GM12878 (cell line): ENCODE results near the gene LRRC8D. TPM values are rescaled to one million over a fixed set of nuclear protein-coding genes. Genes with fewer than 3 reads are reported as not detected.

Source experiments
- ATAC-seq: fragments of 200-7000 bp; cut with Tn5 transposase; 3 replicates; pipeline ENCODE4 v1.9.1; 2020; ENCODE audit warnings: mild to moderate bottlenecking, moderate library complexity
- BruUV-seq: library from RNA; stranded (reverse); fragments of 400-500 nt; replicated peaks from 2 replicates; lab custom pipeline; 2021; lab: Mats Ljungman, UMichigan
- CTCF ChIA-PET: fragments of 300-600 bp; sonication (Branson Sonifier 250); formaldehyde crosslinking; extraction: SDS; loops from one replicate; lab custom pipeline; 2021; ENCODE audit warnings: inconsistent platforms; lab: Yijun Ruan, JAX
- POLR2A ChIA-PET: fragments of 350-600 bp; formaldehyde crosslinking; extraction: SDS; loops from one replicate; lab custom pipeline; 2021; ENCODE audit warnings: inconsistent platforms; lab: Charles Lee
- RAD21 ChIA-PET: fragments of 300-600 bp; sonication (Branson Sonifier 250); formaldehyde crosslinking; loops from one replicate; lab custom pipeline; 2023; ENCODE audit warnings: antibody characterized with exemption; ENCODE audit not compliant: unreplicated experiment; lab: Charles Lee
- SMC1A ChIA-PET: fragments of 300-600 bp; sonication (Branson Sonifier 250); formaldehyde crosslinking; loops from one replicate; lab custom pipeline; 2023; ENCODE audit not compliant: unreplicated experiment, uncharacterized antibody; lab: Charles Lee
- DNase-seq: peaks from one replicate; pipeline ENCODE4 v3.0.0-alpha.2; 2011; ENCODE audit warnings: low read depth, low spot score
- FAIRE-seq: peaks from 3 replicates; lab custom pipeline; 2011; peaks lifted over from hg19 to GRCh38; lab: Jason Lieb, UNC
- H2AFZ ChIP-seq: 2 replicates; pipeline ENCODE4 v1.6.0; 2011; ENCODE audit warnings: low read depth, low read length, control low read depth; ENCODE audit not compliant: control insufficient read depth
- H3K27ac ChIP-seq: 2 replicates; pipeline ENCODE4 v1.5.1; 2011; ENCODE audit warnings: control low read depth; ENCODE audit not compliant: control insufficient read depth, insufficient read depth
- H3K27me3 ChIP-seq, 2 experiments: replicated peaks in 1 of 2; 2 replicates each; pipeline versions ENCODE4 v1.6.0 to v1.6.1; 2011; ENCODE audit warnings: low read length in 1 of 2; ENCODE audit not compliant: control insufficient read depth in 2 of 2, insufficient read depth in 2 of 2
- H3K36me3 ChIP-seq, 2 experiments: 2 replicates each; pipeline ENCODE4 v1.5.1; 2011; ENCODE audit warnings: low read length in 1 of 2; ENCODE audit not compliant: control insufficient read depth in 2 of 2, insufficient read depth in 2 of 2
- H3K4me1 ChIP-seq: 2 replicates; pipeline ENCODE4 v1.6.1; 2011; ENCODE audit warnings: mild to moderate bottlenecking, low read length, moderate library complexity, mixed read lengths; ENCODE audit not compliant: control insufficient read depth, insufficient read depth
- H3K4me2 ChIP-seq: 2 replicates; pipeline ENCODE4 v1.6.0; 2011; ENCODE audit warnings: control low read depth; ENCODE audit not compliant: control insufficient read depth, insufficient read depth
- H3K4me3 ChIP-seq: fragments of 200-600 bp; sonication (generic); 2 replicates; pipeline ENCODE4 v1.5.1; 2016
- H3K79me2 ChIP-seq: 2 replicates; pipeline ENCODE4 v1.6.0; 2011; ENCODE audit warnings: low read length; ENCODE audit not compliant: control insufficient read depth, insufficient read depth
- H3K9ac ChIP-seq: 2 replicates; pipeline ENCODE4 v1.8.0; 2011; ENCODE audit warnings: low read length, control low read depth, mixed read lengths; ENCODE audit not compliant: control insufficient read depth, insufficient read depth
- H3K9me3 ChIP-seq: replicated peaks from 3 replicates; pipeline ENCODE4 v1.5.1; 2011; ENCODE audit warnings: mild to moderate bottlenecking, low read length; ENCODE audit not compliant: control insufficient read depth, insufficient read depth
- H4K20me1 ChIP-seq: 2 replicates; pipeline ENCODE4 v1.6.0; 2011; ENCODE audit not compliant: control insufficient read depth, insufficient read depth
- BCL11A ChIP-seq: IDR thresholded peaks from 2 replicates; pipeline ENCODE4 v1.6.1; 2011; ENCODE audit warnings: low read depth, low read length
- CBX5 ChIP-seq: sonication (generic); IDR thresholded peaks from 2 replicates; pipeline ENCODE4 v1.6.1; 2016; ENCODE audit warnings: low read depth, moderate library complexity, mild to moderate bottlenecking, inconsistent platforms
- ESRRA ChIP-seq: IDR thresholded peaks from 2 replicates; pipeline ENCODE4 v1.6.1; 2012; ENCODE audit warnings: mild to moderate bottlenecking, low read length, improper control_type of control experiment
- FOXK2 ChIP-seq: fragments of 450-650 bp; IDR thresholded peaks from 2 replicates; pipeline ENCODE4 v1.6.1; 2017; ENCODE audit warnings: mild to moderate bottlenecking, moderate library complexity
- HDAC6 ChIP-seq: fragments of 200-600 bp; sonication (generic); IDR thresholded peaks from one replicate; pipeline ENCODE4 v1.8.0; 2017; ENCODE audit warnings: antibody characterized with exemption; ENCODE audit not compliant: unreplicated experiment
- MTA2 ChIP-seq: fragments of 450-650 bp; IDR thresholded peaks from 2 replicates; pipeline ENCODE4 v1.6.1; 2016; ENCODE audit warnings: low read depth, mild to moderate bottlenecking, moderate library complexity
- PML ChIP-seq: IDR thresholded peaks from 2 replicates; pipeline ENCODE4 v1.6.1; 2012; ENCODE audit warnings: low read length, inconsistent platforms
- POLR2AphosphoS2 ChIP-seq: IDR thresholded peaks from 2 replicates; pipeline ENCODE4 v1.6.1; 2011; ENCODE audit warnings: low read depth, mild to moderate bottlenecking, low read length, improper control_type of control experiment, moderate library complexity
- RAD21 ChIP-seq: IDR thresholded peaks from 2 replicates; pipeline ENCODE4 v1.6.1; 2011; ENCODE audit warnings: mild to moderate bottlenecking, low read depth, low read length, moderate library complexity; ENCODE audit not compliant: insufficient read depth
- RAD51 ChIP-seq: fragments of 450-650 bp; IDR thresholded peaks from 2 replicates; pipeline ENCODE4 v1.6.1; 2016; ENCODE audit warnings: moderate library complexity, mild to moderate bottlenecking, inconsistent platforms
- SMAD5 ChIP-seq: IDR thresholded peaks from 2 replicates; pipeline ENCODE4 v1.6.1; 2016; ENCODE audit warnings: antibody characterized with exemption, low read depth
- SUZ12 ChIP-seq: fragments of 200-600 bp; sonication (generic); IDR thresholded peaks from one replicate; pipeline ENCODE4 v1.6.1; 2018; ENCODE audit warnings: antibody characterized with exemption, mild to moderate bottlenecking; ENCODE audit not compliant: unreplicated experiment
- TCF12 ChIP-seq: IDR thresholded peaks from 2 replicates; pipeline ENCODE4 v1.6.1; 2011; ENCODE audit warnings: low read depth, mild to moderate bottlenecking, low read length
- TCF3 ChIP-seq: IDR thresholded peaks from 2 replicates; pipeline ENCODE4 v1.6.1; 2012; ENCODE audit warnings: low read depth, mild to moderate bottlenecking, low read length, borderline replicate concordance; ENCODE audit not compliant: insufficient read depth
- USF2 ChIP-seq: IDR thresholded peaks from 2 replicates; pipeline ENCODE4 v1.6.1; 2011; ENCODE audit warnings: low read depth, low read length, improper control_type of control experiment, borderline replicate concordance
- ZSCAN29 ChIP-seq: fragments of 450-650 bp; IDR thresholded peaks from 2 replicates; pipeline ENCODE4 v1.6.1; 2017; ENCODE audit warnings: mild to moderate bottlenecking, moderate library complexity
- WGBS: methylation state at CpG from one replicate; pipeline ENCODE4 v1.1.6; 2016; ENCODE audit warnings: low lambda C conversion rate; ENCODE audit not compliant: insufficient replicate concordance, insufficient coverage; ENCODE audit errors: missing lambda C conversion rate; 5-methylcytosine and 5-hydroxymethylcytosine counted together
- in situ Hi-C: fragments of 300-500 bp; cut with MboI; formaldehyde crosslinking; loops from 9 replicates; pipeline ENCODE4 v1.14.3; 2018; ENCODE audit warnings: mixed read lengths
- intact Hi-C: fragments of 100-400 bp; cut with micrococcal nuclease; formaldehyde crosslinking; loops from one replicate; pipeline ENCODE4 v1.14.2; 2022; ENCODE audit not compliant: unreplicated experiment
- polyA plus RNA-seq, 11 experiments: library from polyadenylated mRNA; depleted of rRNA in 4 of 11; unstranded in 6 of 11; stranded (reverse) in 5 of 11; fragments of >200 nt; fragmentation: Nextera tagmentation in 4 of 11; fragmentation: Illumina TruSeq in 1 of 11; extraction: Ambion mirVana in 4 of 11; extraction: Trizol in 1 of 11; gene quantifications; 1 replicate in 1 of 11; 2 replicates in 10 of 11; pipeline versions ENCODE4 v1.2.1 to v1.2.3, GENCODE V29; 2011 to 2016; ENCODE audit warnings: inconsistent platforms in 2 of 11, missing spikeins in 2 of 11, low read depth in 1 of 11
- total RNA-seq, 4 experiments: library from RNA; depleted of rRNA in 3 of 4; stranded (reverse); fragments of >200 nt in 3 of 4; fragmentation: Illumina TruSeq in 1 of 4; extraction: Trizol in 1 of 4; gene quantifications; 2 replicates each; pipeline versions ENCODE4 v1.2.1 to v1.2.3, GENCODE V29; 2013 to 2021

LRRC8D gene
- total and polyA plus RNA-seq, 10 of the 15 experiments (the other 5 are each of a cell fraction or from before 2014, with no cell fraction given), result 5.6 to 44.1 (median 26.8) TPM

GRCh38 chr1:89878256-89878655, 57.4 kb downstream of the LRRC8D start:
- Histone ChIP-seq H4K20me1 (no peaks in the 10 kb centered on the region), H3K9ac (no peak overlapping the region), H3K27me3 (no peaks in the 10 kb centered on the region), H3K4me1 (no peaks in the 10 kb centered on the region), H2AFZ (no peak overlapping the region), H3K36me3 (peaks cover under 1 to 2% of the 10 kb centered on the region in 2 experiments; a peak in 3 of 4 replicates), H3K27ac (no peak overlapping the region), H3K79me2 (no peaks in the 10 kb centered on the region; the same call in 1 of the 2 replicates), H3K9me3 (peaks cover 8% of the 10 kb centered on the region), H3K4me2 (no peak overlapping the region), H3K4me3 (no peak overlapping the region)
- DNase-seq (no peak), FAIRE-seq (no peak), ATAC-seq (no peak)
- intact Hi-C loops (no loop called here), in situ Hi-C loops (no loop called here)
- WGBS, result 92% methylated on average over 1 of the region's 1 CpG
- BruUV-seq, result no TSS peak
- ChIA-PET RAD21 (no interaction called here), CTCF (no interaction called here), POLR2A (no interaction called here), SMC1A (interaction anchor here (1.3 kb wide), 1 partner anchor 10 kb away, joined by 5 read pairs; no protein-coding TSS in a partner anchor)
- no peak for TF ChIP-seq USF2

- Histone ChIP-seq H3K4me3 (no peak overlapping the region), H3K4me1 (no peaks in the 10 kb centered on the region), H4K20me1 (no peaks in the 10 kb centered on the region), H3K4me2 (no peak overlapping the region), H3K36me3 (peaks cover 2 to 3% of the 10 kb centered on the region in 2 experiments; a peak in 3 of 4 replicates), H3K27me3 (no peaks in the 10 kb centered on the region), H2AFZ (no peak overlapping the region), H3K9ac (no peak overlapping the region), H3K27ac (no peak overlapping the region), H3K79me2 (no peaks in the 10 kb centered on the region; the same call in 1 of the 2 replicates), H3K9me3 (peaks cover 8% of the 10 kb centered on the region)
- SMC1A ChIA-PET, result interaction anchor here (1.2 to 1.5 kb wide), 2 partner anchors 30 to 57 kb away, joined by 3 to 4 read pairs; no protein-coding TSS in a partner anchor
- WGBS, result 96% methylated on average over 1 of the region's 1 CpG
- POLR2A ChIA-PET, result no interaction called here
- intact Hi-C loops (loop anchor here (5.0 kb wide), 1 partner anchor 58 kb away; the partner anchor contains the start of gene LRRC8D), in situ Hi-C loops (no loop called here)
- no peak for DNase-seq
- BruUV-seq, result no TSS peak
- ATAC-seq, result no peak
- CTCF ChIA-PET, result interaction anchor here (0.7 to 2.0 kb wide), 2 partner anchors 99 to 106 kb away, joined by 3 to 5 read pairs; no protein-coding TSS in a partner anchor
- RAD21 ChIA-PET, result no interaction called here
- FAIRE-seq, result no peak
- TF ChIP-seq FOXK2, result no peak
- TF ChIP-seq MTA2, result no peak
- TF ChIP-seq TCF3, result no peak
- no peak for TF ChIP-seq ESRRA
- no peak for TF ChIP-seq TCF12
- no peak for TF ChIP-seq ZSCAN29
- no peak for TF ChIP-seq BCL11A
- no peak for TF ChIP-seq SUZ12
- TF ChIP-seq RAD51, result no peak
- no peak for TF ChIP-seq SMAD5
- no peak for TF ChIP-seq HDAC6
- no peak for TF ChIP-seq RAD21
- TF ChIP-seq POLR2AphosphoS2, result no peak
- TF ChIP-seq CBX5, result no peak
- no peak for TF ChIP-seq PML
These were observed 59.8 kb downstream of the LRRC8D start for GRCh38 chr1:89880679-89881078.
